ENCODE data around the gene OPRM1.
A peak's percentile ranks its signal among the peaks of the same experiment; 100 is the strongest.

The OPRM1 gene

GRCh38 chr6:154243793-154244750 is 205.0 kb downstream of the OPRM1 start:
- no peak for DNase-seq

GRCh38 chr6:154245506-154245905 is 206.5 kb downstream of the OPRM1 start:
- DNase-seq, result no peak

GRCh38 chr6:154246723-154247118 is 207.7 kb downstream of the OPRM1 start:
- DNase-seq, result no peak

GRCh38 chr6:154247119-154247861 is 208.2 kb downstream of the OPRM1 start:
- DNase-seq, result peak in 1 of 2 experiments; percentile 37

- no peak for DNase-seq
Measured at GRCh38 chr6:154249499-154250298, 210.7 kb downstream of the OPRM1 start.

GRCh38 chr6:154251116-154251515 is 212.1 kb downstream of the OPRM1 start:
- no peak for DNase-seq

- no peak for DNase-seq
Measured at GRCh38 chr6:154252678-154253077, 213.6 kb downstream of the OPRM1 start.

- DNase-seq, result no peak
Measured at GRCh38 chr6:154257067-154257466, 218.0 kb downstream of the OPRM1 start.

- DNase-seq, result no peak
Measured at GRCh38 chr6:154258064-154258757, 219.2 kb downstream of the OPRM1 start.

GRCh38 chr6:154261688-154262397 is 222.8 kb downstream of the OPRM1 start:
- no peak for DNase-seq

GRCh38 chr6:154266560-154267099 is 227.6 kb downstream of the OPRM1 start:
- no peak for DNase-seq

- DNase-seq, result no peak
Measured at GRCh38 chr6:154267508-154268106, 228.6 kb downstream of the OPRM1 start.

GRCh38 chr6:154268486-154268885 is 229.4 kb downstream of the OPRM1 start:
- no peak for DNase-seq

GRCh38 chr6:154274168-154274567 is 235.1 kb downstream of the OPRM1 start:
- no peak for DNase-seq

GRCh38 chr6:154276810-154277628 is 238.0 kb downstream of the OPRM1 start:
- no peak for DNase-seq

GRCh38 chr6:154277629-154278017 is 238.6 kb downstream of the OPRM1 start:
- DNase-seq, result peak; percentile 9 to 68

- no peak for DNase-seq
Measured at GRCh38 chr6:154280521-154280920, 241.5 kb downstream of the OPRM1 start.

GRCh38 chr6:154284313-154284853 is 245.3 kb downstream of the OPRM1 start:
- no peak for DNase-seq

- no peak for DNase-seq
Measured at GRCh38 chr6:154285826-154286225, 246.8 kb downstream of the OPRM1 start.

Measured in stimulated activated CD4-positive, alpha-beta T cell treated with anti-CD3 and anti-CD28 coated beads, Interleukin-4, amount 100 ng/mL, for 4 hours (primary cell).